IPS-20b (cell line): ENCODE results near the gene DCHS2.

Experiments
- H3K27ac ChIP-seq: one replicate; pipeline ENCODE4 v1.5.1; 2013; ENCODE audit warnings: low read length
- H3K27me3 ChIP-seq: 2 replicates; pipeline ENCODE4 v1.6.1; 2013; ENCODE audit warnings: mild to moderate bottlenecking, low read length, inconsistent platforms; ENCODE audit not compliant: insufficient read depth
- H3K36me3 ChIP-seq: 2 replicates; pipeline ENCODE4 v1.6.1; 2013; ENCODE audit warnings: low read depth, mild to moderate bottlenecking, inconsistent platforms, low read length, moderate library complexity; ENCODE audit not compliant: insufficient read depth
- H3K4me1 ChIP-seq: 2 replicates; pipeline ENCODE4 v1.6.1; 2013; ENCODE audit warnings: mild to moderate bottlenecking, control low read depth, inconsistent platforms, low read length, moderate library complexity; ENCODE audit not compliant: insufficient read depth
- H3K4me3 ChIP-seq: 2 replicates; pipeline ENCODE4 v1.5.1; 2013; ENCODE audit warnings: mild to moderate bottlenecking, low read length, inconsistent platforms
- H3K9ac ChIP-seq: 2 replicates; pipeline ENCODE4 v1.6.1; 2013; ENCODE audit warnings: low read depth, mild to moderate bottlenecking, inconsistent platforms, low read length, moderate library complexity
- H3K9me3 ChIP-seq: 2 replicates; pipeline ENCODE4 v1.6.1; 2013; ENCODE audit warnings: mild to moderate bottlenecking, low read depth, low read length, inconsistent platforms; ENCODE audit not compliant: insufficient read depth

The DCHS2 gene

GRCh38 chr4:154415313-154415712, 76.3 kb downstream of the DCHS2 start:
- Histone ChIP-seq H3K9ac (no peak overlapping the region), H3K4me1 (0 out of 2 replicates have a peak, but pooled peaks cover 3% of the 10 kb centered on the region), H3K27me3 (peaks cover 26% of the 10 kb centered on the region), H3K27ac (no peak overlapping the region), H3K9me3 (no peaks in the 10 kb centered on the region), H3K36me3 (no peaks in the 10 kb centered on the region), H3K4me3 (no peak overlapping the region)

- H3K27ac ChIP-seq = no peak overlapping the region
- no peaks in the 10 kb centered on the region for H3K36me3 ChIP-seq
Observed at GRCh38 chr4:154414796-154415195, 76.8 kb downstream of the DCHS2 start.

GRCh38 chr4:154414371-154414770, 77.2 kb downstream of the DCHS2 start:
- no peak overlapping the region for H3K4me3 ChIP-seq
- no peak overlapping the region for H3K27ac ChIP-seq
- 0 out of 2 replicates have a peak, but pooled peaks cover 3% of the 10 kb centered on the region for H3K4me1 ChIP-seq
- no peaks in the 10 kb centered on the region for H3K36me3 ChIP-seq
- H3K27me3 ChIP-seq = peaks cover 26% of the 10 kb centered on the region
- no peak overlapping the region for H3K9ac ChIP-seq
- no peaks in the 10 kb centered on the region for H3K9me3 ChIP-seq

More at GRCh38 chr4:154414796-154415195, 76.8 kb downstream of the DCHS2 start:
- H3K4me3 ChIP-seq = no peak overlapping the region
- H3K9ac ChIP-seq = no peak overlapping the region
- 0 out of 2 replicates have a peak, but pooled peaks cover 3% of the 10 kb centered on the region for H3K4me1 ChIP-seq
- H3K27me3 ChIP-seq = peaks cover 26% of the 10 kb centered on the region
- no peaks in the 10 kb centered on the region for H3K9me3 ChIP-seq

- no peak overlapping the region for H3K9ac ChIP-seq
- H3K27ac ChIP-seq = no peak overlapping the region
- H3K36me3 ChIP-seq = no peaks in the 10 kb centered on the region
- no peaks in the 10 kb centered on the region for H3K4me1 ChIP-seq
- H3K27me3 ChIP-seq = no peaks in the 10 kb centered on the region
- H3K4me3 ChIP-seq = no peak overlapping the region
- no peaks in the 10 kb centered on the region for H3K9me3 ChIP-seq
Observed at GRCh38 chr4:154407443-154407842, 84.2 kb downstream of the DCHS2 start.

GRCh38 chr4:154406018-154406795, 85.4 kb downstream of the DCHS2 start:
- Histone ChIP-seq H3K27me3 (no peaks in the 10 kb centered on the region), H3K9ac (no peak overlapping the region), H3K36me3 (no peaks in the 10 kb centered on the region), H3K9me3 (no peaks in the 10 kb centered on the region), H3K4me1 (no peaks in the 10 kb centered on the region), H3K4me3 (no peak overlapping the region), H3K27ac (no peak overlapping the region)

GRCh38 chr4:154399259-154399974, 92.2 kb downstream of the DCHS2 start:
- Histone ChIP-seq H3K36me3 (no peaks in the 10 kb centered on the region), H3K9ac (no peak overlapping the region), H3K27me3 (no peaks in the 10 kb centered on the region), H3K4me3 (no peak overlapping the region), H3K4me1 (no peaks in the 10 kb centered on the region), H3K27ac (no peak overlapping the region), H3K9me3 (no peaks in the 10 kb centered on the region)

GRCh38 chr4:154390324-154390723, 101.3 kb downstream of the DCHS2 start:
- no peaks in the 10 kb centered on the region for H3K27me3 ChIP-seq
- H3K9ac ChIP-seq = no peak overlapping the region
- H3K4me3 ChIP-seq = no peak overlapping the region
- H3K27ac ChIP-seq = no peak overlapping the region
- H3K4me1 ChIP-seq = no peaks in the 10 kb centered on the region
- H3K9me3 ChIP-seq = no peaks in the 10 kb centered on the region
- no peaks in the 10 kb centered on the region for H3K36me3 ChIP-seq

- Histone ChIP-seq H3K27me3 (no peaks in the 10 kb centered on the region), H3K27ac (no peak overlapping the region), H3K9ac (no peak overlapping the region), H3K9me3 (no peaks in the 10 kb centered on the region), H3K4me1 (no peaks in the 10 kb centered on the region), H3K36me3 (no peaks in the 10 kb centered on the region), H3K4me3 (no peak overlapping the region)
Observed at GRCh38 chr4:154389148-154389547, 102.5 kb downstream of the DCHS2 start.

- Histone ChIP-seq H3K9me3 (no peaks in the 10 kb centered on the region), H3K27ac (no peak overlapping the region), H3K36me3 (no peaks in the 10 kb centered on the region), H3K4me1 (no peaks in the 10 kb centered on the region), H3K4me3 (no peak overlapping the region), H3K27me3 (no peaks in the 10 kb centered on the region), H3K9ac (no peak overlapping the region)
Observed at GRCh38 chr4:154384012-154384411, 107.6 kb downstream of the DCHS2 start.

- Histone ChIP-seq H3K4me3 (no peak overlapping the region), H3K9me3 (no peaks in the 10 kb centered on the region), H3K4me1 (no peaks in the 10 kb centered on the region), H3K27ac (no peak overlapping the region), H3K36me3 (no peaks in the 10 kb centered on the region), H3K27me3 (no peaks in the 10 kb centered on the region), H3K9ac (no peak overlapping the region)
Observed at GRCh38 chr4:154376486-154376885, 115.1 kb downstream of the DCHS2 start.

- H3K36me3 ChIP-seq = no peaks in the 10 kb centered on the region
- no peaks in the 10 kb centered on the region for H3K9me3 ChIP-seq
- H3K9ac ChIP-seq = no peak overlapping the region
- no peak overlapping the region for H3K27ac ChIP-seq
- no peaks in the 10 kb centered on the region for H3K4me1 ChIP-seq
- no peaks in the 10 kb centered on the region for H3K27me3 ChIP-seq
- no peak overlapping the region for H3K4me3 ChIP-seq
Observed at GRCh38 chr4:154368060-154368459, 123.5 kb downstream of the DCHS2 start.

GRCh38 chr4:154367659-154368058, 123.9 kb downstream of the DCHS2 start:
- no peaks in the 10 kb centered on the region for H3K27me3 ChIP-seq
- no peak overlapping the region for H3K4me3 ChIP-seq
- no peak overlapping the region for H3K9ac ChIP-seq
- no peaks in the 10 kb centered on the region for H3K36me3 ChIP-seq
- no peaks in the 10 kb centered on the region for H3K9me3 ChIP-seq
- no peak overlapping the region for H3K27ac ChIP-seq
- no peaks in the 10 kb centered on the region for H3K4me1 ChIP-seq
